ENCODE measurements around the gene CNOT3. TPM values are rescaled to one million over a fixed set of nuclear protein-coding genes. Genes with fewer than 3 reads are reported as not detected.
"Not testable (repeated sequence)": the region's sequence is repeated elsewhere in the genome, so short reads cannot be mapped to it uniquely, and the experiment has no call there.

Gene CNOT3
- polyA plus RNA-seq (2013, experiment 1 of 2; ENCODE audit: insufficient read length), result 49.0 TPM
- 43.9 TPM for polyA plus RNA-seq (2013, experiment 2 of 2; ENCODE audit: insufficient read length)

DNA sequence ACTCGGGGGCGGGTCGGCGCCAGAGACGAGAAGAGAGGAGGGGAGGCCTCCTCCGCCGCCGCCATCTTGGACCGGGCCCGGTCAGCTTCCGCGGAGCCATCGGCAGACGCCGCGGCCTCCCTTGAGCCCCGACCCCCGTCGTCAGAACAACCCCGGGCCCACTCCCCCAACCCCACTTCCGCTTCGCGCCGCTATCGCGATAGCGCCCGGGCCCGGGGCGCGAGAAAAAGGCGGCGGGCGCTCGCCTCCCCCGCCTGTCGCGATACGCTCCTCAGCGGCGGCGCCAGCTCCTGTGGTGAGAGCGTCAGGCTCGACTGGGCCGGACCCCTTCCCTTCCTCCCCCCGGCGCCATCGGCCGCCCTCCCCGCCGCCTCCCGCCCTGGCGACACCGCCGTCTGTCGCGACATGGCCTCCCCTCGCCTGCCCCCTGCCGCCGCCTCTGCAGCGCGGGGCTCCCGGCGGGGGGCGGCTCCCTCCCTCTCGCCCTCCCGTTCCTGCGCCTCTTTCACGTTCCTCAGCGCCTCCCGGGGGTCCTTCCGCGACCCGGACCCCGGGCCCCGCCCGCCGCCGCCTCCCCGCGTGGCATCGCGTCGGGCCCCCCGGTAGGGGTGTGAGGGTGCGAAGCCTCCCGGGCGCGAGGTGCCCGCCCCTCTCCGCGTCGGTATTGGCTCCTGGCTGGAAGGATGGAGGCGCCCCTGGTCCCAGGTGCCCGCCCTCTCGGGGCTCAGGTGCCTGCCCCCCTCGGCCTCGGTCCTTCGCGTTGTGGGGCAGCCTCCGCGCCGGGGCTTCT lies at the start of gene CNOT3:
TSS of gene CNOT3 (plus strand) at position 64 of the 790 bp plus-strand sequence. CDS start 5,217 bp downstream, outside the sequence.
- no peak for DNase-seq

DNA sequence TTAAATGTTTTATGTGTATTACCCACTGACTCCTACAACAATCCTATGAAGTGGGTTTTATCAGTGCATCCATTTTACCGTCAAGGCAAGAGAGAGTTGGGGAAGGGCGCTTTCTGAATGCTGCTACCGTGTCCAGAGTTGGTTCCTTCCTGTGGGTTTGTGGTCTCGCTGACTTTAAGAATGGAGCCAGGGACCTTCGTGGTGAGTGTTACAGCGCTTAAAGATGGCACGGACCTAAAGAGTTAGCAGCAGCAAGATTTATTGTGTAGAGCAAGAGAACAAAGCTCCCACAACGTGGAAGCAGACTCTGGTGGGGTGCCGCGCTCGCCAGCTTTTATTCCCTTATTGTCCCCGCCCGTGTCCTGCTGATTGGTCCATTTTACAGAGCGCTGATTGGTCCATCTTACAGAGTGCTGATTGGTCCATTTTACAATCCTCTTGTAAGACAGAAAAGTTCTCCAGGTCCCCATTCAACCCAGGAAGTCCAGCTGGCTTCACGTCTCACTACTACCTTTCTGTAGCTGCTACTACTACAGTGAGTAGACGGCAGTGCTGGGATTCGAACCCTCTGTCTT lies 43.0 kb upstream of the CNOT3 start:
- DNase-seq, result no peak

GRCh38 chr19:54095136-54095858 lies 42.3 kb upstream of the CNOT3 start:
- no peak for DNase-seq

DNA sequence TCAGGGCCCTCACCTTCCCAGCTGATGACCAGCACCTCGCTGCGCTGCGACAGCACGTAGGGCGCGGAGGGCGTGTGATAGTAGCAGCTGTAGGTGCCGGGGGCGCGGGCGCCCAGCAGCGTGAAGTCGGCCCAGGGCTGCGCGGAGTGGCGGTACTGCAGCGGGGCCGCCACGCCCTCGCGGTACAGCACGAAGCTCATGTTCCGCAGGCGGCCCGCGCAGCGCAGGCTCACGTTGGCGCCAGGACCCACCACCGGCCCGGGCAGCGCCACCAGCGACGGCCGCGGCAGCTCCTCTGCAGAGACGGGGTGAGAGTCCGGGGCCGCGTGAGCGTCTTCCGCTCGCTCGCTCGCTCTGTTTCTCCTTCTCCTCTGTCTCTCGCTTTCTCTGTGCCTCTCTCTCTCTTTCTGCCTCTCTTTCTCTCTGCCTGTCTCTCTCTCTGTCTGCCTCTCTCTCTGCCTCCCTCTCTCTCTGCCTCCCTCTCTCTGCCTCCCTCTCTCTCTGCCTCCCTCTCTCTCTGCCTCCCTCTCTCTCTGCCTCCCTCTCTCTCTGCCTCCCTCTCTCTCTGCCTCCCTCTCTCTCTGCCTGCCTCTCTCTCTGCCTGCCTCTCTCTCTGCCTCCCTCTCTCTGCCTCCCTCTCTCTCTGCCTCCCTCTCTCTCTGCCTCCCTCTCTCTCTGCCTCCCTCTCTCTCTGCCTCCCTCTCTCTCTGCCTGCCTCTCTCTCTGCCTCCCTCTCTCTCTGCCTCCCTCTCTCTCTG lies 41.5 kb upstream of the CNOT3 start:
- DNase-seq, result peak; percentile 50

- DNase-seq, result peak; percentile 51
These were observed 40.9 kb upstream of the CNOT3 start for GRCh38 chr19:54096617-54097106.

DNA sequence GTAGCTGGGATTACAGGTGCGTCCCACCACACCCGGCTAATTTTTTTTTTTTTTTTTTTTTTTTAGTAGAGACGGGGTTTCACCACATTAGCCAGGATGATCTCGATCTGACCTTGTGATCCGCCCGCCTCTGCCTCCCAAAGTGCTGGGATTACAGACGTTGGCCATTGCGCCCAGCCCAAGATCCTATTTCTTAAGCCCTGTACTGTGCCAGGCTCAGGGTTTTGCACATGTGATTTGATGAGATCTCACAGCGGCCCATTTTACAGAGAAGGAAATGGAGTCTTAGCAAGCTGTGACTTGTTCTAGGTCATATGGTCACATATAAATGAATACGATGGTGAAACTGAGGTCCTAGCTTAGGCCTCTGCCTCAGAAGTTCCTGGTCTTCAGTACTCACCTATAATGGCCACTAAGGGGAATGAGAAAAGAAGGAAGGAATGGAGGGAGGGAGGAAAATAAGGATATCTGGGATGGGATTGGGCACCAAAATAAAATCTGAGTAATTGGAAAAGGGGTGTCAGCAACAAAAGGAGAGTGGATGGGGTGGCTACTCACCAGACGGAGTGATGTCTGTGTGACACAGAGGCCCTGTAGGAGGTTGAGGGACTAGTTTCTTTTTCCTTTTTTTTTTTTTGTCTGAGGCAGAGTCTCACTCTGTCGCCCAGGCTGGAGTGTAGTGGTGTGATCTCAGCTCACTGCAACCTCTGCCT lies 38.2 kb upstream of the CNOT3 start:
- DNase-seq, result no peak

DNA sequence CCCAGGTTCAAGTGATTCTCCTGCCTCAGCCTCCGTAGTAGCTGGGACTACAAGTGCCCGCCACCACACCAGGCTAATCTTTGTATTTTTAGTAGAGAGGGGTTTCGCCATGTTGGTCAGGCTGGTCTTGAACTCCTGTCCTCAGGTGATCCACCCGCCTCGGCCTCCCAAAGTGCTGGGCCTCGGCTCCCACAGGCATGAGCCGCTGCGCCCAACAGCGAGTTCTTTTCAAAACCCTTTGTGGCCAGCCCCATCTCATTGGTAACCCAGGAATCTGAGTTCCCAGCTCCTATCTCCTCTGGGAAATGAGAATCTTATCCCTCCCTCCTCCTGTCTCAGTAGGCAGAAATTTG lies 37.7 kb upstream of the CNOT3 start:
- DNase-seq, result not testable (repeated sequence)

GRCh38 chr19:54100561-54100960 lies 37.0 kb upstream of the CNOT3 start, which contains the start of gene OSCAR:
Gene OSCAR (minus strand): TSS chr19:54100803. CDS start chr19:54100792, 11 bp downstream.
- DNase-seq, result peak; percentile 17

DNA sequence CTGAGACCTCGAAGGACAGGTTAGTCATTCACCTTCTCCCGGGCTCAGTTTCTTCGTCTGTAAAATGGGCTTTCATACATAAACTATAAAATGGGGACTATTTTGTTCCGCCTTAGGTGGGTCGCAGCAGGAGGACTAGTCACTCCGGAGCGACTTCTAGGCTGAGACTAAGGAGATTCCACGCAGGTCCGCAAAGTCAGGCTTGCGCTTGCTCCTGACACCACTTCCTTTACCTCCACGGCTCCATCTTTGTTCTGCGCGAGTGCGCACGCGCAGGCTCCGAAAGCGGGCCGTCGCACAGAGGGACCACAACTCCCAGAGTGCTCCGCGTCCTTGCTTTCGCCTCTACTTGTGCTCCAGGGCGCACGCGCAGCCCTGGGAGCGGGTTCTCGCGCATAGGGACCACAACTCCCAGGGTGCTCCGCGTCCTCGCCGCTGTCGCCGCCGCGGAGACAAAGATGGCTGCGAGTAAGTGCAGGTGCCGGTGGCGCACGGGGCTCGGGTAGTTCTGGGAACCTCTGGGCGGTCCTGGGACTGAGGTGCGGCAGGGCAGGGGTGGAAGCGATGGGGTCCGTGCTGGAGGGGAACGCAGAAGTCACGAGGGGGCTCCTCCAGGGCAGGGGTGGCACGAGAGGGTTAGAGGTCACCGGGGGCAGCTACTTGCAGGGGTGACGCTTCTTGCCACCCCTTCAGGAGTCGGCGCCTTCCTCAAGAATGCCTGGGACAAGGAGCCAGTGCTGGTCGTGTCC lies 35.0 kb upstream of the CNOT3 start, which contains the start of gene NDUFA3:
TSS of gene NDUFA3 (plus strand) at position 435 of the 749 bp plus-strand sequence. CDS start at position 459, 24 bp downstream.
- DNase-seq, result peak; percentile 99

- DNase-seq, result no peak
These were observed 32.4 kb upstream of the CNOT3 start for GRCh38 chr19:54104998-54105715.

GRCh38 chr19:54105796-54106195 lies 31.8 kb upstream of the CNOT3 start:
- DNase-seq, result no peak

GRCh38 chr19:54106716-54107115 lies 30.8 kb upstream of the CNOT3 start:
- no peak for DNase-seq

DNA sequence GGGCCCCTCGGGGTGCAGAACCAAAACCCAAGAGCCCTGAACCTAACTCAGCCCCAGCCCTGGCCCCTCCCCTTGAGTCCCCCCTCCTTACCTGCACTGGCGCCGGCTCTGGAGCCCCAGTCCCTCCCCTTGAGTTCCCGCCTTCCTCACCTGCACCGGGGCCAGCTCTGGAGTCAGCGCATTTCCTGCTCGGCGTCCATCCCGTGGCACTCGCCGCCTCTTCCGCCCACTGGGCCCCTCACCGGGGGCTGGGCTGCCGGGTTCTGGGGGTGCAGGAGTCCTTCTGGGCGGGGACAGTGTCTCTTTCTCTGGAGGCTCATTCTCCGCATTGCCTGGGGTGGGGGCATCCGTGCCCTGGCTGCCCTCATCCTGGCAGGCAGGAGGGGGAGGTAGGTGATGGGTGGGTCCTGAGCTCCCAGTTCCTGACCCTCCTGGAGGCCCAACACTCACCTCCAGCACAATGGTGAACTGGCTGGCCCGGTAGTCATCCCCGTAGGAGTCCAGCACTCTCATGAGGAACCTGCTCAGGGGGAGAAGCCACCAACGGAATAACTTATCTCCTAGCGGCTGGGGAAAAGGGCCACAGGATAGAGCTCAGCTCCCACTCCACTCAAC lies 29.6 kb upstream of the CNOT3 start:
- no peak for DNase-seq

GRCh38 chr19:54108496-54108895 lies 29.1 kb upstream of the CNOT3 start:
- no peak for DNase-seq

GRCh38 chr19:54109651-54110050 lies 27.9 kb upstream of the CNOT3 start:
- DNase-seq, result no peak

GRCh38 chr19:54114340-54115108 lies 23.0 kb upstream of the CNOT3 start:
- no peak for DNase-seq

GRCh38 chr19:54115109-54116063 lies 22.2 kb upstream of the CNOT3 start, which contains the start of the genes PRPF31 and TFPT:
Gene PRPF31 (plus strand): TSS chr19:54115754. CDS start chr19:54118279, 2,525 bp downstream.
Gene TFPT (minus strand): TSS chr19:54115657. CDS start chr19:54115269, 388 bp downstream.
- peak; percentile 98 for DNase-seq
